KG1 (cell line): ENCODE data around the gene FNTB.
A peak's percentile ranks its signal among the peaks of the same experiment; 100 is the strongest.

Experiments
- DNase-seq: peaks from one replicate; lab custom pipeline; 2025; lab: John Stamatoyannopoulos, UW

FNTB gene

GRCh38 chr14:64979336-64980074, 7.2 kb upstream of the FNTB start:
- no peak for DNase-seq

DNA sequence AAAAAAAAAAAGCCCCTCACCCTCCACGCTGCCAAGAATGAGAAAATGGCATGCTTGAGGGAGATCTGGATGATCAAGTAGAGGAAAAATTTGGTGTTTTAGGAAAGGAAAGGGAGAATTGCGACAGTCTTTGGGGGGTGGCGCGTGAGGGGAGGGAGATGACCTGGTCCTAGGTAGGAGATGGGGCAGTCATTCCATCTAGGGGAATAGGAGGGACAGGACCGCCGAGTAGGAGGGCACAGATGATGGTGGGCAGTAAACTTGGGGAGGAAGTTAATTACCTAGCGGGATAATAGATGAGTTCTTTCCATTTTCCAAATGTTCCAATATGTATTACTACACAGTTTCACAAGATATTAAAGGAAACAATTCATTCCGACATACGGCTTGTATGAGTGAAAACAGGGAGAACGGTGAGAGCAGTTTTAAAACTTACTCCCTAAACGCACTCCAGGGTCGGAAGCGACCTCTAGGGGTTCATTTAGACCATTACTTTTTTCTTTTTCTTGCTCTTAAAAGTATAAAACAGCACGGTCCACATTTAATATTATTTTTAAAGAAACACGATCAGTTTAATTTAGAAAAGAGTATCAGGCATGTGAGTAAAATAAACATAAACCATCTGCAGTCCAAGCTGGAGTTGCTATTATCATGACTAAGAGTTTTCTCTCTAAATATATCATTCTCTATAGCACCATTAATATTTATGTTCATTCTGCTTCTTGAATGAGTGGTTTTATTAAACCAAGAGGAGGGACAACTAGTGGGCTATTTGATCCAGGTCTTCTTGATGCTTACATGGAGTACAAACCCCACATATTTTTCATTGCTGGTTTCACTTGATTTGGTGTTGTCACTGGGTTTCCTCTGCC, 3.0 kb upstream of the FNTB start:
- peak; percentile 39 for DNase-seq

DNA sequence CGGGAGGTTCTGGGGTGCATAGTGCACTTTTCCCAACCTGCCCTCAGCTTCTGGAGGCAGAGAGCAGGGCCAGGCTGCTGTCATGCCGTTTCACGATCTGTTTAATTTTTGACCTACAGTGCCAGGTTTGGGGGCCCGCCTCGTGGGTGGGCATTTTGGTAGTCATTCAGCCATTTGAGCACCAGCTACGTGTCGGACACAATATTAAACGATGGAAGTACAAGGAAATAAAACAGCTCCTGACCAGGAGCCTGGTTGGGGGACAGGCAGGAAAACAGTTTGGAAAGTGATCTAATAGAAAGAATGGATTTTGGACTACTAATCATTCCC, 708 bp downstream of the FNTB start:
- DNase-seq: no peak

GRCh38 chr14:64990296-64990695, 3.6 kb downstream of the FNTB start:
- DNase-seq: no peak

DNA sequence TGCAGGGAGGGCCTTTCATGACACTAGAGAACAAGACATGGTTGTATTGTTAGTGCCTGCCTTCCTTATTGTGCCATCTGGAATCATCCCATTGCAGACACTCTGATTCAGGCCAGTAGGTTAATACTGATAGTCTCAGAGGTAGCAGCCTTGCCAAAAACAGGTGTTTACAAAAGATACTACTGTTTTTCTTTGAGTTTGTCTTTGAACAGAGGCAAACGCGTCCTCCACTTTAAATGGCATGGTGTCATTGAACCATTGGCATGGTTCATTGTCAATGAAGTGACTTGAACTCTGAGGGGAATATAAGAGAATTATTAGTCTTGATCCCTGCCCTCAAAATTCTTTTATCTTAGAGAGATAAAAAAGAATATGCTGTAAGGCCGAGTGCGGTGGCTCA, 4.2 kb downstream of the FNTB start:
- no peak for DNase-seq

GRCh38 chr14:64992328-64992885, 5.7 kb downstream of the FNTB start:
- no peak for DNase-seq

- peak; percentile 10 for DNase-seq
Observed at GRCh38 chr14:64993266-64993930, 6.7 kb downstream of the FNTB start.

DNA sequence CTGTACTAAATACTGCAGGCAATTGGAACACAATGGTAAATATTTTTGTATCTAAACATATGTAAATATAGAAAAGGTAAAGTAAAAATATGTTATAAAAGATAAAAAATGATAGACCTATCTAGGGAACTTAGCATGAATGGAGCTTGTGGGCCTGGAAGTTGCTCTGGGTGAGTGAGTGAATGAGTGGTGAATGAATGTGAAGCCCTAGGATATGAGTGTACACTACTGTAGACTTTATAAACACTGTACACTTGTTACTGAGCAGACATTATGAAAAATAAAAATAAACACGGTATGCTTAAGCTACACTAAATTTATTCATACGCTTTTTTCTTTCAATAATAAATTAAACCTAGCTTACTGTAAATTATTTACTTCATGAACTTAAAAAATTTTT, 7.8 kb downstream of the FNTB start:
- DNase-seq: no peak

GRCh38 chr14:64995291-64995690, 8.6 kb downstream of the FNTB start:
- no peak for DNase-seq

DNA sequence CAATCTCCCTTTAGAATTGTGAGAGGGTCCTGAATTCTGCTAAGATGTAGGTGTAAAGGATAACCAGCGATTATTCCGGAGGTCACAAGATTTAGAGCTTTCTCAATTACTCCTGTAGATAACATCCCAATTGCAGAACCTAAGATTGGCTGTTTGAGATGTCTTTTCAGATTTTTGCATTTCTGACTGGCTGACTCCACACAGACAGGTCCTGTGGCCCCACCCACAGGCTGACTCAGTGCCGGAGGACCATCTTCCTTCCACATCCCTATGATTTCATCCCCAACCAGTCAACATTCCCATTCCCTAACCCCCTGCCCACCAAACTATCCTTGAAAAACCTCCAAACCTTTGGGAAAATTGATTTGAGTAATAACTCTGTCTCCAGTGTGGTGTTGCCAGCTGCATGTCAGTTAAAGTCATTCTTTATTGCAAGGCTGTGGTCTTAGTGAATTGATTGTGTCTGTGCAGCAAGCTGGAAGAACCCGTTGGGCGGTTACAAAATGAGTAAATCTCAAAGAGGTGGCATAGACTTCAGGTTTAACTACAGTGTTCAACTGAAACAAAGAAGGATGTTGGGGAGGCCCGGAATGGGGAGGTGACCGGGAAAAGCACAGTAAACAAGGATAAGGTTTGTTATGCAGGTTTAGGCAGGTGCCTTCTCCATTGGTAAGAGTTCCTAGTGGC, 10.6 kb downstream of the FNTB start:
- no peak for DNase-seq

DNA sequence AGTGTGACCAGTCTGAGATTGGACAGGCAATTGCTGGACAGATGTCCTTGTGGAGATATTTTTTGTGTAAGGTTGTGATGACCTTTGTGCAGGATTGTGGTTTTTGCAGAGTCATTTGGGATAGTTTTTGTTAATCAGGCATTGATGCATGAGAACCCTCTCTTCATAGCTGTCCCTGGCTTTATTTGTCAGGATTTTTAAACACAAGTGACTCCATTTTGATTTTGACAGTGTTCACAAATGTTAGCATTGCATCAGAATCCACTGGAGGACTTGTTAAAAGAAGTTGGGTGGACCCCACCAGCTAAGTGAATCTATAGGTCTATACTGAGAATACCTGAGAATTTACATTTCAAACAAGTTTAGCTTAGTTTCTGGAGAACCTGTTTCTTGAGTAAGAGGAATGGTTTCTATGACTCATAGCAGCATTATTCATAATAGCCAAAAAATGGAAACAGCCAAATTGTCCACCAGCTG, 11.8 kb downstream of the FNTB start:
- no peak for DNase-seq

GRCh38 chr14:65000898-65001591, 14.3 kb downstream of the FNTB start:
- DNase-seq: no peak

DNA sequence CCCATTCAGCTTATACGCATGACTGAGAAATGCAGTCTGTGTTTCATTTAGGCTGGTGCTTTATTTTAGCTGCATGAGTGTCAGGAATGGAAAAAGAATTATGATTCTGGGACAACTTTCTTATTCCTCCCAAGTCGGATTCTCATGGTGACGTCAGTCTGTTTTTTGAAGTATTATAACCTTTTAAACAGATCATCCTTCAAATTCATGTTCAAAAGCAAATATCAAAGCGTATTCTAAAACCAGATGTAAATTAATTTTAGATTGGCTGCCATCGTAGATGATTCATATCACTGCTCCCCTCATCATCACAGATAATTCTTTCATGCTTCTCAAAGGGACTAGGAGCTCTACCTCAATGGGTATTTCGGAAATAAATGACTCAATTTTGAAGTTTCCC, 15.0 kb downstream of the FNTB start:
- DNase-seq: no peak

DNA sequence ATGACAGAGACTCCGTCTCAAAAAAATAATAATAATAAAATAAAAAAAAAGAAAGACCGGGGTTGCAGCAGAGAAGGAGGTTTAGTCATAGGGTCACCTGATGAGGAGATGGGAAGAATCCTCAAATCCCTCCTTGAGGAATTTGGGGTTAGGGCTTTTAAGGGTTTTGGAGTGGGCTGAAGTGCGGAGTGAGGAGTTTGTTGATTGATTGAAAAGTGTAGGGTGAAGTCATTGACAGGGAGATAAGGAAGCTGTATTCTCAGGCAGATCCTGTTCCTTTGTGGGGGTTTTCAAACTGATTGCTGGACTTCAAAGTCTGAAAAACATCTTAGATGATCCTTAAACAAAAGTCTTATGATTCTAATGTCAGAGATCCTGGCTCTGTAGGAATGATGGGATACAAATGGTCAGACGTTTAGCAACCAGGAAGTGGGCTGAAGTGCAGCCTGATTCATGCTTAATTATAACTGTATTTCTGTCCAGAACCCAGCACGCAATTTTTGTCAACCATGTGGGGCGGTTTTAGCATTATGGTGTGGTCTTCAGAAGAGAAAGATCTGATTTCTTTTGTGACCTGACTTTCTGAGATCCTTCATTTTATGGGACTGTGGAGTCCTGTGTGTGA, 16.0 kb downstream of the FNTB start:
- DNase-seq: no peak

- DNase-seq: no peak
Observed at GRCh38 chr14:65003394-65003793, 16.7 kb downstream of the FNTB start.

- DNase-seq: no peak
Observed at GRCh38 chr14:65006261-65006721, 19.6 kb downstream of the FNTB start.

- no peak for DNase-seq
Observed at GRCh38 chr14:65007202-65007601, 20.5 kb downstream of the FNTB start.

DNA sequence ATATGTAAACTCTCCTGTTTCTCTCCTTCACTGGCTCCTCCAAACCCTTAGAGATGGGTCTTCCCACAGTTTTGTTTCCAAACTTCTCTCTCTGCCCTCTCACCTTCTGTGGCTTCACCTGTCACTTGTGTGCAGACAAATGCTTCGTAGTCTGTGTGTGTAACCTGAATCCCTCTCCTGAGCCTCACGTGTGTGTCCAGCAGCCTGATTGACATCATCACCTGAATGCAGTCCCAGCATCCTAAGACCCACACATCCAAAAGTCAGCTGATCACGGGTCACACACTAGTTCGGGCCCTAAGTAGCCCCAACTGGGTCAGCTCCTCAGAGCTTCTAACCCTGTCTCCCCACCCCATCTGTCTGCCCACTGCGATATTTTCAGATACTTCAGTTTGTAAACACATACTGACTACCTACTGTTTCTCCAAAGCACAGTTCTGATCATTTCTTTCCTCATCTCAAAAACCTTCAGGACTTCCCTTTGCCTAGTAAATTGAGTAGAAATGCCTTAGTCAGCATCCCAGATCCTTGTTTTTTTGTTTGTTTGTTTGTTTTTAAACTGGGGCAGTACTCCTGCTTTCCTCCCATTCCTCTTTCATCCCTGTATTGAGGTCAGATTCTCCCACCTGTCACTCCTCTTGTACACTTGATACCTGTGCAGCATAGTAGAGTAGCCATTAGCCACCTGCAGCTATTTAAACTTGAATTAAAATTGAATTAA, 23.7 kb downstream of the FNTB start:
- DNase-seq: no peak

DNA sequence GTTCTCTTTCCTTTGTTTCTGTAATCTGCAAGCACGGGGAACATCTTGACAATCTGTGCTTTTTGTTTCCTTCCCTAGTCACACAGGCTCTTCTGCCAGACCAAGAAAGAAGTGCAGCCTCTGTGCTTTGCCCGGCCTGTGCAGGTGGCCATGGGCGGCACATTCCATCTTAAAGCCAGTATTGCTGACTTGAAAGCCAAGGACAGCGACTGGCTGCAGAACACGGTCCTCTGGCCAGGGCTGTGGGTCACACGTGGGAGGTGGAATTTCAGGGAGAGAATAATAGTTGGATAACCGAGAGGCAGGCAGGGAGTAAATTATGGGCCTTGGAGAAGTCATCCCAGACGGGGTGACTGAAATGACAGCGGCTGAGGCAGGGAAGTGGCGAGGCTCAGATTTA, 24.8 kb downstream of the FNTB start:
- DNase-seq: no peak

DNA sequence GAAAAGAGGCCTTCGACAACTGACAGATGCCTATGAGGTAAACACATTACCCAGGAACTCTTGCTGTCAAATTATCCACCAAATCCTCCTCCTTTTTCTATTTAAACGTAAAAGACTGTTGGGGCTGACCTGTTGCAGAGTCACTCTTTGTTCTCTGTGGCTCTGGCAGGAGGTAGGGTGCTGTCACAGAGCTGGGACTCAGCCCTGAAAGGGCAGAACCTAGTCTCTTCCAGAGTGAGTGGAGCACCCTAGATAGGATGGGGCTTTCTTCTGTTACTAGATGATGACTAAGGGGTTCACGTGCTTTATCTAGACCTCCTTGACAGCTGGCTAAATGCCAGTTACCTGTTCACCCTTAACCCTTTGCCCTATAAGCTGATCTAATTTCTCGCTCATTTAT, 25.7 kb downstream of the FNTB start:
- DNase-seq: no peak
